Neural progenitor cell (in vitro differentiated cells): ENCODE data around the gene SLC7A6OS.

ENCODE experiments used
- CTCF ChIP-seq: fragments of 200-600 bp; sonication (generic); IDR thresholded peaks from 2 replicates; pipeline ENCODE4 v1.5.1; 2017; ENCODE audit warnings: antibody characterized with exemption, mild to moderate bottlenecking
- EZH2phosphoT487 ChIP-seq: fragments of 200-600 bp; sonication (generic); IDR thresholded peaks from 2 replicates; pipeline ENCODE4 v1.6.1; 2017; ENCODE audit warnings: antibody characterized with exemption

DNA sequence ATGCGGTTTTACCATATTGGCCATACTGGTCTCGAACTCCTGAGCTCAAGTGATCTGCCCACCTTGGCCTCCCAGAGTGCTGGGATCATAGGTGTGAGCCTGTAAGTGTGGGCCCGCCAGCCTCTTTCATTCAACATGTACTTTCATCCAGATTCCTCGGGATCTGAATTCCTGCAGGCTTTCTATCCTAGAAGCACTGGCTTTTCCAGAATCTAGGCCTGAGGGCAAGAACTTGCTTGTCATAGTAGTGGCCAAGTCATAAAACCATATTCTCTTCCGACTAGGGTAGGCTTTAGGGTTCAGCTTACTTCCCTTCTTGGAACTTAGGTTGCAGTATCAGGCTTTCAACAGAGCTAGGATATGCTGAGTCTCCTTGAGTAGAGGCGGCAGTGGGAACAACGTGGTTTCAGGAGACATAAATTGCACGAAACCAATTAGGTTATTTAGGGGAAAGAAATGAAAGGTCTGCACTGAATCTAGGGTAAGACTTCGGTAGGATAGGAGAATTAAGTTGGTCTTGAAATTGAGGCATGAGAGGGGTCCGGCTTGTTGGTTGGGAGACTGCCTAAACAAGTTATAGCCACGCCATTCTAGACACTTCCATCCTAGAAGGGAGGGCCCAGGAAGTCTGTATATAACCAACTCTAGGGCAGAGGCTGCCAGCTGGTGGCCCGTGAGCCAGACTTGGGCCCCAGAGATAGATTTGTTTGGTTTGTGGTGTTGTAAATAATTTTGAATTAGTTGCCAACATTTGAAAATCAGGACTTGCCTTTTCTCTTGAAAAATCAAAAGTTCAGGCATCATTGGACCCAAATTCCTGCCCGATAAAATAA, 30.8 kb downstream of the SLC7A6OS start:
- TF ChIP-seq CTCF: no peak
- TF ChIP-seq EZH2phosphoT487: no peak
